ENCODE results near the gene SPOCK3.
A peak's percentile ranks its signal among the peaks of the same experiment; 100 is the strongest.
"Not testable (repeated sequence)": the region's sequence is repeated elsewhere in the genome, so short reads cannot be mapped to it uniquely, and the experiment has no call there.

SPOCK3 gene

DNA sequence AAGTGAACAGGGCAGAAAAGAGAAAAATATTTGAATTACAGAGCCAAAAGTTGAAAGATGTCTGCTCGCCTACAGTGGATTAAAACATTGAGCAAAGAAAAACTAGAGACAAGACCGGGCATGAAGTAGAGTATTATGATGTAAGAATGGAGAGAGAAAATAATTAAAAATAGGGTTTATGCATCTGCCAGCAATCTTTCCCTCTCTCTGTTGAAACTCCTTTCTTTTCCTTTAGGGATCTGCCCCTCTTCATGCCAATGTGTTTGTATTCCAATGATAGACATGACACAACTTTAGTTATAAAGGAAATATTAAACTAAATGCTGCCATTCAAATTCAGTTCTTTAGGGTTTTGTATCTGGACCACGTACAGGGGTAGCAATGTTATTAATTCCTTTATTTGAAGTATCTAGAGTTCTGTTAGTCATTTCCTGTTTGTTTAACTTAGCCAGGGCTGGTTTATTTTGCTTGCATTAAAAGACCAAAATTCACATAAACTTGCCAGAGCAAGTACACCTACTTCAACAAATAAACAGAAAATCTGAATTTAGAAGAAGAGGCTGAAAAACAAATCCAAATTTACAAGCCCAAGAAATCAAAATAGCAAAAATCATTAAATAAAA lies 202.6 kb downstream of the SPOCK3 start:
- DNase-seq, result no peak

DNA sequence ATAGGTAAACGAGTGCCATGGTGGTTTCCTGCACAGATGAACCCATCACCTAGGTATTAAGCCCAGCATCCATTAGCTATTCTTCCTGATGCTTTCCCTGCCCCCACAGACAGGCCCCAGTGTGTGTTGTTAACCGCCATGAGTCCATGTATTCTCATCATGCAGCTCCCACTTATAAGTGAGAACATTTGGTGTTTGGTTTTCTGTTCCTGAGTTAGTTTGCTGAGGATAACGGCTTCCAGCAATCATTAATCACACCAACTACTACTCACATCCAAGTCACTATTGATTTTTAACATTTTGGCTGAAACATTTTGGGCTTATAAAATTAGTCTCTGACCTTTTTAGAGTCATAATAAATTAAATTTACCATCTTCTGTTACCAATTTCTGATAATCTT lies 205.3 kb downstream of the SPOCK3 start:
- no peak for DNase-seq

DNA sequence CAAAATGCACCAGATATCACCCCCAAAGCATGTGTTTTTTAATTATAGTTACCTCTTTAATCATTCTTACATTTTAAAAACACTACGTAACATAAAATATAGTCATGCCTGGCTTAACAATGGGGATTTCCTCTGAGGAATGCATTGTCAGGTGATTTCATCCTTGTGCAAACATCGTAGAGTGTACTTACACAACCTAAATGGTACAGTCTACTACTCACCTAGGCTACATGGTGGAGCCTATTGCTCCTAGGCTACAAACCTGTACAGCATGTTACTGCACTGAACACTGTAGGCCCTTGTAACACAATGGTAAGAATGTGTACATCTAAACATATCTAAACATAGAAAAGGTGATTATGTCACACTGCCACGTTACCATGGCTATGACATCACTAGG lies 208.6 kb downstream of the SPOCK3 start:
- DNase-seq, result no peak

DNA sequence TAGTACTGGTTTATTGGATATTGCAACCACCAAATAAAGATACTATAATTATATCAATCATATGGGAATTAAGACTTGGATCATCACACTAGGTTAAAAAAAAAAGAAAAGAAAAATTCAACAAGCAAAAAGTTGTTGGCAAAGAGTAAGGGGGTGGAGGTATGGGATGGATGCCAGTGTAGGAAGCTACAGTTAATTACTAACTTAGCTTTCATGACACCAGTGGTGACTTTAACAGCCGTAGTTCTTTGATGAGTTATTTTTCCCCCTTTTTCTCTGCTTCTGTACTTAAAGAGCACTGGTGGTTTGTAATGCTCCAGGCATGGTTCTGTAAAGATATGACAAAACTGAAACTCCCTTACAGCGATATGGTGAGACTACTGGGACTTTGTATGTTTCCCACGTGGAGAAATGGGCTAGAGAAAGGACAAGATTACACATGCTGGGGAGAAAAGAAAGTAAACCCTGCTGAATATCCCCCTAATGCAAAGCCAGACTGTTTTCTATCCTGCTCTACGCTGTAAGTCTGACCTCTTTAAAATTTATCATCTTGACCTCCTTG lies 210.8 kb downstream of the SPOCK3 start:
- no peak for DNase-seq

DNA sequence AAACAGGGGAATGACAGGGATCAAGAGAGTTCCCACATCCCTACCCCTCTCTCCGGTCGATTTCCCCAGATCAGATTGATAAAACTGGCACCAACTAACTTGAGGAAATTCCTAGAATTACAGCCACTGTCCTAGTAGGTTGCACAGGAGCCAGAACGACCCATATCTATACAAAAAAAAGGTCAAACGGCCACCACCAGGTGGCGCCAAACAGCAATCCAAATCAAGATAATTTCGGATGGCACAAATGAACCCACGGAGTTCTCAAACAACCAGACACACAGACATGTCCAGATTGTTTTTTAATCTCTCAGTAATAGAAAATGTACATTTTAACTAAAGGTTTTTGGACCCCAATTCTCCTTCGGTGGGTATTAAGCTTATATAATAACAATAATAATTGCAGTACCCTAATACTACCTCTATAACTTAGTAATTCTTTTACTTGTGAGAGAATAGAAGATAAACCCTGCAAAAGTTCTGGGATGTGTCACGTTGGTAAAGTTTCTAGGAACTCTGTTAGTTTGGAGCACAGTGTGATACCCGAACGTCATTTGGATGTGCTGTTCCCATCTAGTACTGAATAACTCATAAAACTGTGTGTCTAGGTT lies 212.6 kb downstream of the SPOCK3 start:
- DNase-seq, result peak; percentile 9

- no peak for DNase-seq
Observed at GRCh38 chr4:167020410-167020809, 213.9 kb downstream of the SPOCK3 start.

GRCh38 chr4:167014944-167015343 lies 219.3 kb downstream of the SPOCK3 start:
- no peak for DNase-seq

DNA sequence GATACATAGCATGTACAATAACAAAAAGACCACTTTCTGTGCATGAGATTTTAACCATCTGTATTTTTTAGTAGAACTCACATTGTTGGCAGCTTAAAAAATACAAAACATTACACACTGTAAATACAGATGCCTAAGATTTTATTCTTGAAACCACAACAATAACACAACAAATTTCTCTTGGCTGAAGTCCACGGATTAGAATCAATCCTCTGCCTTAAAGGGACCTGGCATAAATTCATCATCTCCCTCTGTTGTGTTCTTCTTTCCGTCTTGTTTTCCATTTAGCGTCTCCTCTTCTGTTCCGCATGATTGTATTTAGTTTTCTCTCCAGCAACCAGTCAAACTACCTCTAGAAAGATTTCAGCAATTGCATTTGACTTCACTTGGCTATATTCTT lies 231.0 kb downstream of the SPOCK3 start:
- no peak for DNase-seq

GRCh38 chr4:167000141-167000852 lies 234.0 kb downstream of the SPOCK3 start:
- no peak for DNase-seq

DNA sequence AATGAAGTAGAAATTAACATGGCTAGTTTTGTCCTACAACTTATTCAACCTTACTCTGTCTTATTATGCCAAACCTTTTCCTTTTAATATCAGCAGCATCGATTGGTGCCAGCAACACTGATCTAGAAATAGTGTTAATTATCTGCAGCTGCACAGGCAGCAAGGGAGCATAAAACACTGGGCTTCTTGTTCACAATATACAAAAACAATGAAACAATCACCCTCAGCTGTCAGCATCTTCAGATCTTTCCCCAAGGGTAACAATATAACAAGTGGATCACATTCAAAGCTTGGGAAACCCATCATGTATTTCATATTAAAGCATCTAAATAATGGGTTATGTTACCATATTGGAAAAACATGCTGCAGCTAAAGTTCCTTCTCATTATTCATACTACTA lies 238.1 kb downstream of the SPOCK3 start:
- DNase-seq, result no peak

GRCh38 chr4:166994686-166995085 lies 239.6 kb downstream of the SPOCK3 start:
- DNase-seq, result no peak

DNA sequence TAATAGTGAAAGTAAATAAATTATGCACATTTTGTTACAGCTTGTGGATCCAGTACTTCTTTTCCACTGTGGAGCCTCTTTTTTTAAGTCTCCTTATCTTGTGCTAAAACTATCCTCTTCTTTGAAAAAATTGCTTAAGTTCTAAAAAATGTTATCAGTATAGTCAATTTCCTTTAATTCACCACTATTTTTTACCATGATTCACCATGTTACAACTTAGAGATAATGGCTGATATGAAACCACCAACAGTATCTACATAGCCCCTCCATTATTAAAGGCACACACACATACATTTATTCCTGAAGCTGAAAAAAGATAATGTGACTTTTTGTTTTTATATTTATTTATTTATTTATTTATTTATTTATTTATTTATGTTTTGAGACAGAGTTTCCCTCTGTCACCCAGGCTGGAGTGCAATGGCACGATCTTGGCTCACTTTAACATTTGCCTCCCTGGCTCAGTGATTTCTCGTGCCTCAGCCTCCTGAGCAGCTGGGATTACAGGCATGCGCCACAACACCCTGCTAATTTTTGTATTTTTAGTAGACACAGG lies 243.2 kb downstream of the SPOCK3 start:
- no peak for DNase-seq

DNA sequence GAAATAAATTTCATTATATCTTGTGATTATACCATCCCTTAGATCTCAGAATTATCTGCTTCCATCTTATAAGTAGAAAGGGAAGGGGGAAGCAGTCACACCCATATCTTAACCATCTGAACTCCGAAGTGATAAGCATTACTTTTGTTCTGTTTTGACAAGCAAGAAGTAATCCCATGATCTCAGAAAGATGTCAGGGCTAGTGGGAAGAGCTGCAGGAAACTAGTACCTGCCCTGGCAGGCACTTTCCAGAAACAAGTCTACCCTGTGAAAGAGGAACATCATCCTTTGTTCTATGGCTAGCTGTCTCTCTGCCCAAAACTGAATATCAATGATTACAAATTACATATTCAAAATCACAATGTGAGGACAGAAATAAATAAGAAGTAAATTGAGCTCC lies 244.4 kb downstream of the SPOCK3 start:
- DNase-seq, result no peak

GRCh38 chr4:166987026-166987425 lies 247.3 kb downstream of the SPOCK3 start:
- no peak for DNase-seq

DNA sequence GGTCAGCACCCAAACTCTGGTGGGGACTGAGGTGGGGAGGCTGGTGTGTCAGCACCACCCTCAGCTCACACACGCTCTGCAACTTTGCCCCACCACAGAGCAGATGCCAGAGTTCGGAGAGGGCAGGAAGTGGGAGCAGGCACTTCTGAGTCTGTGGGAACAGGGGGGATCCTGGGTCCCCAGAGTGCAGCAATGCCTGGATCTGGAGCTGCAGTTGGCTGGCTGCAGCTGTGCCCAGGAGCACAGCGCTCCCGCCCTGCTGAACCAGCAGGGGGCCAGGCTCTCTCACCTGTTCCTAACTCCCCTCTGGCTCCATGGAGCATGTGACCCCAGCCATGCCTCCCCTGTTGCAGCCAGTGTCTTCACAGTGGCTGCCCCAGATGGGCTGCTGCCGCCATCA lies 252.4 kb downstream of the SPOCK3 start:
- no peak for DNase-seq

GRCh38 chr4:166980419-166980818 lies 253.9 kb downstream of the SPOCK3 start:
- no peak for DNase-seq

- no peak for DNase-seq
Observed at GRCh38 chr4:166977596-166977995, 256.7 kb downstream of the SPOCK3 start.

- DNase-seq, result no peak
Observed at GRCh38 chr4:166972071-166972470, 262.2 kb downstream of the SPOCK3 start.

DNA sequence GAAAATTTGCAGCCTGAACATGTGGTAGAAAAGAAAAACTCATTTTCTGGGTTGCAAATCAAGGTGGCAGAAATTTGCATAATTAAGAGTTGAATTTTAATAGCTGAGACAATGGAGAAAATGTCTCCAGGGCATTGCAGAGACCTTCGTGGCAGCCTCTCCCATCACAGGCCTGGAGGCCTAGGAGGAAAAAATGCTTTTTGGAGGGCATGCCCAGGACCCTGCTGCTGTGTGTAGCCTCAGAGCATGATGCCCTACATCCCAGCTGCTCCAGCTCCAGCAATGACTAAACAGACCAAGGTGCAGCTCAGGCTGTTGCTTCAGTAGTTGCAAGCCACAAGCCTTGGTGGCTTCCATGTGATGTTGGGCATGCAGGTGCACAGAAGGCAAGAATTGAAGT lies 266.1 kb downstream of the SPOCK3 start:
- DNase-seq, result not testable (repeated sequence)

DNA sequence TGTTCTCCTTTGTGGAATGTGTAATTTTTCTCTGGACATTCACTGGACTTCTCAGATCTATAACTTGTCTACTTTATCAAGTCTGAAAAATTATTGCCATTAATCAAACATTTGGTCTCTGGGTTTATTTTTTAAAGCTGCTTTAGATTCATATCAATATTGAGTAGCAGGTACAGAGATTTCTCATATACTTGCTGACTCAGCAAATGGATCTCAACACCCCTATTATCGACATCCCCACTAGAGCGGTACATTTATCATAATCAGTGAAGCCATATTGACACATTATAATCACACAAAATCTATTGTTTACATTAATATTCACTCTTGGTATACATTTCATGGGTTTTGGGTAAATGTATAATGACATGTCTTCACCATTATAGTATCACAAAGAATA lies 268.7 kb downstream of the SPOCK3 start:
- no peak for DNase-seq

- no peak for DNase-seq
Observed at GRCh38 chr4:166957451-166957850, 276.8 kb downstream of the SPOCK3 start.

DNA sequence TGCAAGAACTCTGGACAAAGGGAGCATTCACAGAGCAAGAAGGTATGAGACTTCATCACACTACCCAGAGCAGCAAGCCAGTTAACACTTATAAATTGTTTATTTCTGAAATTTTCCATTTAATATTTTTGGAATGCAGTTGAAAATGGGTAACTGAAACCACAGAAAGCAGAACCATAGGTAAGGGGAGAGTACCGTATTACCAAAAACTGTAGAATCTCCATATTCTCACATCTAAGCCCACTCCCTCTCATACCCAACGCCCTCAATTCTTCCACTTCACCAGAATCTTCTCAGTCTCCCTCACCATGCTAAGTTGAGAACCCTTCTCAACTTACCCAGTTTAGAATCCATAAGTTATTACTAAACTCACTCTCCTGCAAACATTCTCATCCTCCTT lies 277.8 kb downstream of the SPOCK3 start:
- DNase-seq, result no peak

DNA sequence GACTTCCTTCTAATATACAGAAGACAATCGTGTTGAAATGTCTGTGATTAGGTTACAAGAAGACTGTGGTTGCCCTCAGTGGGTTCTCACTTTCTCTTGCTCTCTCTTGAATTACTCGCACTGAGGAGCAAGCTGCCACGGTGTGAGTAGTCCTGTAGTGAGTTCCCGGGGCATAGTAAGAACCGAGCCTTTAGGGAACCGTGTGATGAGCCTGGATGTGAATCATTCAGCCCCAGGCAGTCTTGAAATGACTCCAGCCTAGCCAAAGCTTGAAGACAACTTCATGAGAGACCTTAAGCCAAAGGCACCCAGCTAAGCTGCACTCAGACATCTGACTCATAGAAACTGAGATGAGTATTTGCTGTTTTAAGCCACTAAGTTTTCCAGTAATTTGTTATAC lies 292.7 kb downstream of the SPOCK3 start:
- no peak for DNase-seq

- no peak for DNase-seq
Observed at GRCh38 chr4:166930464-166930863, 303.8 kb downstream of the SPOCK3 start.
